H9 (cell line): Measurements from ENCODE around the gene SEMA5A. TPM values are rescaled to one million over a fixed set of nuclear protein-coding genes. Genes with fewer than 3 reads are reported as not detected.

ENCODE experiments used
- DNase-seq: peaks from one replicate; pipeline ENCODE4 v3.0.0-alpha.2; 2017
- H2AFZ ChIP-seq: one replicate; pipeline ENCODE4 v1.6.1; 2013; ENCODE audit warnings: mild to moderate bottlenecking, low read length, control low read depth, moderate library complexity
- H2AK5ac ChIP-seq: 2 replicates; pipeline ENCODE4 v1.6.1; 2013; ENCODE audit warnings: low read length, control low read depth, mixed read lengths; ENCODE audit not compliant: insufficient read length
- H2BK120ac ChIP-seq: one replicate; pipeline ENCODE4 v1.6.1; 2013; ENCODE audit warnings: low read depth, mild to moderate bottlenecking, low read length, control low read depth, inconsistent platforms; ENCODE audit not compliant: poor library complexity, severe bottlenecking
- H2BK12ac ChIP-seq: 2 replicates; pipeline ENCODE4 v1.6.1; 2013; ENCODE audit warnings: low read length, control low read depth, mixed read lengths, low read depth; ENCODE audit not compliant: insufficient read length
- H2BK15ac ChIP-seq: 2 replicates; pipeline ENCODE4 v1.6.1; 2013; ENCODE audit warnings: low read depth, low read length, control low read depth
- H2BK20ac ChIP-seq: one replicate; pipeline ENCODE4 v1.6.1; 2013; ENCODE audit warnings: low read depth, mild to moderate bottlenecking, low read length, control low read depth, inconsistent platforms; ENCODE audit not compliant: poor library complexity, severe bottlenecking
- H2BK5ac ChIP-seq: 2 replicates; pipeline ENCODE4 v1.6.1; 2013; ENCODE audit warnings: low read length, control low read depth, mixed read lengths; ENCODE audit not compliant: insufficient read length
- H3K14ac ChIP-seq: 2 replicates; pipeline ENCODE4 v1.6.1; 2013; ENCODE audit warnings: low read length, control low read depth; ENCODE audit not compliant: insufficient read depth
- H3K18ac ChIP-seq: 2 replicates; pipeline ENCODE4 v1.6.1; 2013; ENCODE audit warnings: low read depth, mild to moderate bottlenecking, mixed read lengths, low read length, control low read depth; ENCODE audit not compliant: insufficient read length
- H3K23ac ChIP-seq: 2 replicates; pipeline ENCODE4 v1.6.1; 2013; ENCODE audit warnings: low read length, control low read depth, mixed read lengths, low read depth; ENCODE audit not compliant: insufficient read length
- H3K23me2 ChIP-seq: 2 replicates; pipeline ENCODE4 v1.6.1; 2013; ENCODE audit warnings: low read depth, mild to moderate bottlenecking, mixed read lengths, low read length, control low read depth; ENCODE audit not compliant: insufficient read length, poor library complexity, severe bottlenecking
- H3K27ac ChIP-seq: 2 replicates; pipeline ENCODE4 v1.5.1; 2013; ENCODE audit warnings: low read length, control low read depth, mixed read lengths, low read depth; ENCODE audit not compliant: insufficient read length
- H3K27me3 ChIP-seq: 2 replicates; pipeline ENCODE4 v1.6.1; 2013; ENCODE audit warnings: low read length, control low read depth, inconsistent platforms; ENCODE audit not compliant: insufficient read depth
- H3K4ac ChIP-seq: 2 replicates; pipeline ENCODE4 v1.6.1; 2013; ENCODE audit warnings: low read depth, mild to moderate bottlenecking, control low read depth, inconsistent platforms, low read length, moderate library complexity
- H3K4me1 ChIP-seq: 2 replicates; pipeline ENCODE4 v1.6.1; 2013; ENCODE audit warnings: low read length, control low read depth, inconsistent platforms; ENCODE audit not compliant: insufficient read depth
- H3K4me2 ChIP-seq: 2 replicates; pipeline ENCODE4 v1.6.1; 2013; ENCODE audit warnings: low read length, control low read depth, mixed read lengths; ENCODE audit not compliant: insufficient read length, insufficient read depth
- H3K56ac ChIP-seq: 2 replicates; pipeline ENCODE4 v1.6.1; 2013; ENCODE audit warnings: low read depth, mild to moderate bottlenecking, mixed read lengths, low read length, control low read depth; ENCODE audit not compliant: insufficient read length
- H3K79me1 ChIP-seq: 2 replicates; pipeline ENCODE4 v1.6.1; 2013; ENCODE audit warnings: low read depth, mild to moderate bottlenecking, moderate library complexity, low read length, control low read depth, inconsistent platforms; ENCODE audit not compliant: insufficient read depth, poor library complexity, severe bottlenecking
- H3K79me2 ChIP-seq: 2 replicates; pipeline ENCODE4 v1.6.1; 2013; ENCODE audit warnings: low read length, control low read depth, inconsistent platforms; ENCODE audit not compliant: insufficient read depth
- H3K9ac ChIP-seq: 2 replicates; pipeline ENCODE4 v1.6.1; 2013; ENCODE audit warnings: low read length, control low read depth, mixed read lengths; ENCODE audit not compliant: insufficient read length; ENCODE audit errors: extremely low read depth
- H3K9me3 ChIP-seq: one replicate; pipeline ENCODE4 v1.6.1; 2013; ENCODE audit warnings: low read depth, low read length, inconsistent platforms; ENCODE audit not compliant: control insufficient read depth
- H3T11ph ChIP-seq: one replicate; pipeline ENCODE4 v1.6.1; 2013; ENCODE audit warnings: mild to moderate bottlenecking, low read length, control low read depth, inconsistent platforms
- H4K20me1 ChIP-seq: one replicate; pipeline ENCODE4 v1.6.1; 2013; ENCODE audit not compliant: control insufficient read depth, insufficient read length, insufficient read depth
- H4K5ac ChIP-seq: 2 replicates; pipeline ENCODE4 v1.6.1; 2013; ENCODE audit warnings: low read depth, mild to moderate bottlenecking, mixed read lengths, low read length, control low read depth; ENCODE audit not compliant: insufficient read length
- H4K8ac ChIP-seq: replicated peaks from 2 replicates; pipeline ENCODE4 v1.6.1; 2013; ENCODE audit warnings: low read length, control low read depth, mixed read lengths, low read depth; ENCODE audit not compliant: insufficient read length
- H4K91ac ChIP-seq: 2 replicates; pipeline ENCODE4 v1.6.1; 2013; ENCODE audit warnings: low read depth, mild to moderate bottlenecking, moderate library complexity, mixed read lengths, low read length, control low read depth; ENCODE audit not compliant: insufficient read length
- H3K27ac Mint-ChIP-seq, 3 experiments: 2 replicates in 2 of 3; 3 replicates in 1 of 3; pipeline ENCODE4 v1.8.0; 2020 to 2021; ENCODE audit warnings: mixed read lengths in 3 of 3, mild to moderate bottlenecking in 1 of 3, moderate library complexity in 1 of 3
- H3K27me3 Mint-ChIP-seq: 2 replicates; pipeline ENCODE4 v1.8.0; 2021; ENCODE audit warnings: low read depth, mild to moderate bottlenecking, moderate library complexity, mixed read lengths
- H3K36me3 Mint-ChIP-seq, 3 experiments: 2 replicates in 2 of 3; 3 replicates in 1 of 3; pipeline ENCODE4 v1.8.0; 2020 to 2021; ENCODE audit warnings: low read depth in 3 of 3, mixed read lengths in 3 of 3; ENCODE audit not compliant: insufficient read depth in 1 of 3
- H3K4me1 Mint-ChIP-seq, 2 experiments: 2 replicates each; pipeline ENCODE4 v1.8.0; 2020; ENCODE audit warnings: mixed read lengths in 2 of 2
- H3K4me3 Mint-ChIP-seq, 2 experiments: 2 replicates in 1 of 2; 3 replicates in 1 of 2; pipeline ENCODE4 v1.8.0; 2020 to 2021; ENCODE audit warnings: mild to moderate bottlenecking in 2 of 2, mixed read lengths in 2 of 2, moderate library complexity in 1 of 2
- H3K9me3 Mint-ChIP-seq, 2 experiments: 2 replicates in 1 of 2; 3 replicates in 1 of 2; pipeline ENCODE4 v1.8.0; 2020; ENCODE audit warnings: mild to moderate bottlenecking in 2 of 2, mixed read lengths in 2 of 2, moderate library complexity in 1 of 2
- CTCF ChIP-seq: fragments of 200-600 bp; sonication (generic); conservative IDR thresholded peaks from 3 replicates; pipeline ENCODE4 v1.8.0; 2021; ENCODE audit warnings: antibody characterized with exemption, mild to moderate bottlenecking
- WGBS: extraction: QIAGEN DNeasy Blood & Tissue Kit; methylation state at CpG from one replicate; pipeline ENCODE4 v1.1.7; 2013; ENCODE audit warnings: missing lambda C conversion rate, low lambda C conversion rate, mixed read lengths; ENCODE audit not compliant: insufficient read length; ENCODE audit errors: extremely low coverage; 5-methylcytosine and 5-hydroxymethylcytosine counted together
- total RNA-seq: library from RNA; stranded (reverse); gene quantifications from 2 replicates; pipeline ENCODE4 v1.2.1, GENCODE V29; 2021

The SEMA5A gene
- total RNA-seq, 1 experiment from 2014 or later: 4.3 TPM

- no peak overlapping the region for H2AFZ ChIP-seq
- no peaks in the 10 kb centered on the region for H3K4me1 ChIP-seq
- Mint-ChIP-seq H3K4me1 (0 out of 4 replicates have a peak, but pooled peaks cover 0 to 2% of the 10 kb centered on the region in 2 experiments), H3K9me3 (no peaks in the 10 kb centered on the region), H3K27me3 (no peaks in the 10 kb centered on the region; the same call in 1 of the 2 replicates), H3K4me3 (no peak overlapping the region), H3K36me3 (no peaks in the 10 kb centered on the region), H3K27ac (no peak overlapping the region)
- H2BK20ac ChIP-seq: no peak overlapping the region
- H3K23ac ChIP-seq: no peak overlapping the region
- no peak overlapping the region for H2BK5ac ChIP-seq
- H4K5ac ChIP-seq: no peak overlapping the region
- H2BK15ac ChIP-seq: no peak overlapping the region
- no peaks in the 10 kb centered on the region for H3K79me1 ChIP-seq
- H3K18ac ChIP-seq: no peak overlapping the region
- no peaks in the 10 kb centered on the region for H3K23me2 ChIP-seq
- no peak overlapping the region for H3K4ac ChIP-seq
- H3K9ac ChIP-seq: no peak overlapping the region
- H3K27ac ChIP-seq: no peak overlapping the region
- H3K4me2 ChIP-seq: no peak overlapping the region
- H3K56ac ChIP-seq: no peak overlapping the region
- no peak for DNase-seq
- H3K14ac ChIP-seq: no peak overlapping the region
- H4K91ac ChIP-seq: no peak overlapping the region
- no peak overlapping the region for H4K8ac ChIP-seq
- H2AK5ac ChIP-seq: no peak overlapping the region
- H4K20me1 ChIP-seq: no peaks in the 10 kb centered on the region
- WGBS: no CpG with 5 or more reads among the region's 4 CpGs
- H2BK12ac ChIP-seq: no peak overlapping the region
- H3K9me3 ChIP-seq: no peaks in the 10 kb centered on the region
- no peaks in the 10 kb centered on the region for H3K79me2 ChIP-seq
- no peak overlapping the region for H3T11ph ChIP-seq
- TF ChIP-seq CTCF: no peak
- no peak overlapping the region for H2BK120ac ChIP-seq
- H3K27me3 ChIP-seq: no peaks in the 10 kb centered on the region
Measured at GRCh38 chr5:9350301-9350797, 195.5 kb downstream of the SEMA5A start.
